Measurements from ENCODE around the gene UBC. TPM values are rescaled to one million over a fixed set of nuclear protein-coding genes. Genes with fewer than 3 reads are reported as not detected.
A peak's percentile ranks its signal among the peaks of the same experiment; 100 is the strongest.
"Not testable (repeated sequence)": the region's sequence is repeated elsewhere in the genome, so short reads cannot be mapped to it uniquely, and the experiment has no call there.

Gene UBC
- total RNA-seq, 1 donor from 2014 or later, result 847 TPM

DNA sequence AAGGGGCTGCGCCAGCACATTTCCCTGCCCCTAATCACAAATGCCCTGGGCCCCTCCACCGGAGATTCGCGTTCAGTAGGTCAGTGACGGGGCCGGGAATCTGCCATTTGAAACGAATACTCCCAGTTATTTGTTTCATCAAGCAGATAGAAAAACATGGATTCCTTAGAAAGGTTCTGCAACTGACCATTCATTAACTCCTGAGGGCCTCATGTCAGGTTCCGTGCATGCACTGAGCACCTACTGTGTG, 25.6 kb upstream of the UBC start:
- ChIA-PET POLR2A (interaction anchor here (0.5 to 11.1 kb wide), 14 partner anchors 10 to 969 kb away, joined by 3 to 590 read pairs (median 3); partner anchors contain the start of genes BRI3BP, SCARB1 and UBC), CTCF (interaction anchor here (0.7 to 7.3 kb wide), 11 partner anchors 13 to 169 kb away, joined by 3 to 177 read pairs (median 5); partner anchors contain the start of gene UBC)
- ATAC-seq (ENCODE audit: low read depth) (peak; percentile 33), DNase-seq (no peak)
- no peak overlapping the region for H3K27ac Mint-ChIP-seq
- H3K36me3 Mint-ChIP-seq (ENCODE audit: low read depth), result peaks cover 18% of the 10 kb centered on the region
- no peak for TF ChIP-seq CTCF (IDR thresholded peaks at IDR 0.05)
- H3K4me3 Mint-ChIP-seq, result no peak overlapping the region
- intact Hi-C loops (cut with micrococcal nuclease), result loop anchor here (1.0 kb wide), 3 partner anchors 34 to 904 kb away; partner anchors contain the start of gene DHX37
- no peaks in the 10 kb centered on the region for H3K9me3 Mint-ChIP-seq
- no peaks in the 10 kb centered on the region for H3K27me3 Mint-ChIP-seq
- peaks cover 15% of the 10 kb centered on the region for H3K4me1 Mint-ChIP-seq

DNA sequence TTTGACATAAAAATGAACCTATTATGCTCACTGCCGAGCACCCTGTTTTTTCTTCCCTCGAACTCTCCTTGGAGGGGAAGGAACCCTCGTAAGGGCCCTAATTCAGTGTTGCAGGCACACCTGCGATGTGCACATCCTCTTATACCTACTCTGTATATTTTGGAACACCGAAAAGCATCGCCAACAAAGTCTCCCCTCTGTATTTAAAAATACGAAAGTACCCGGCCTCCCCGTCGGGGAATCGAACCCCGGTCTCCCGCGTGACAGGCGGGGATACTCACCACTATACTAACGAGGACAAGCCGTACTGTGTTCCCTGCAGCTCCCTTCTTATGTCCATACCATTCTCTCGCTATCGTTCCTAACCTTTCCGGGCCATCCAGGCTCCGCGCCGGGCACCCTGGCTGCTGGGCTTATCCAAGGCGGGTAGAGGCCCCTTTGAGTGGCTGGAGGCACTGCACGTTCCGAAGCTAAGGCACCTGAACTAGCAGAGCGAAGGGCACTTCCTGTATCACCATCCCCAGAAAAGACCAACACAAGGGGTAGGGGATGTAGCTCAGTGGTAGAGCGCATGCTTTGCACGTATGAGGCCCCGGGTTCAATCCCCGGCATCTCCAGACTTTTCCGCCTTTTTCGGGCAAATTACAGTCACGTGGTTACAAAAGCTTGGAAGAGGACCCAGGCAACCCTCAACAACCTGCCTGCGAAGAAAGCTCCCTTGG, 25.1 kb upstream of the UBC start:
- Mint-ChIP-seq H3K4me3 (no peak overlapping the region), H3K9me3 (no peaks in the 10 kb centered on the region), H3K4me1 (peaks cover 15% of the 10 kb centered on the region), H3K36me3 (ENCODE audit: low read depth) (peaks cover 14% of the 10 kb centered on the region), H3K27ac (no peak overlapping the region), H3K27me3 (no peaks in the 10 kb centered on the region)
- TF ChIP-seq CTCF (IDR thresholded peaks at IDR 0.05), result no peak
- ChIA-PET CTCF (interaction anchor here (0.9 to 7.3 kb wide), 9 partner anchors 12 to 166 kb away, joined by 3 to 177 read pairs (median 14); partner anchors contain the start of gene UBC), POLR2A (interaction anchor here (0.6 to 11.1 kb wide), 13 partner anchors 9 to 968 kb away, joined by 3 to 590 read pairs (median 3); partner anchors contain the start of genes BRI3BP, SCARB1 and UBC)
- DNase-seq (peak; percentile 80), ATAC-seq (ENCODE audit: low read depth) (peak; percentile 68)
- intact Hi-C loops (cut with micrococcal nuclease), result loop anchor here (1.0 to 2.0 kb wide), 8 partner anchors 12 to 903 kb away; partner anchors contain the start of genes DHX37, SCARB1 and UBC

DNA sequence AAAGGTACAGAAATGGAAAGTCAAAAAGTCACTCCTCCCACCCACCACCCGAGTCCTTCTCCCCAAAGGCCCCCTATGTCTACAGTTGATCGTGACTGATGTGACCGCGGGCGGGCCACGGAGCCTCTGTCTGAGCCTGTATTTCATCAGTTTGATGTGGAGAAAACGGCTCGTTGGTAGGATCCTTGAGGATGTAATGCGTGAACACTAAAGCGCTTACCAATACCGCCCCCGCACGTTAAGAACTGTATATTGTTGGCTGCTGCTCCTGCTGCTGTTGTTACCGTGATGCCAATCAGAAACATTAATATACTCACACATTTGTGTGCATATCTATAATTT, 24.6 kb upstream of the UBC start:
- H3K27me3 Mint-ChIP-seq, result no peaks in the 10 kb centered on the region
- intact Hi-C loops (cut with micrococcal nuclease), result loop anchor here (1.0 to 2.0 kb wide), 5 partner anchors 12 to 165 kb away; partner anchors contain the start of genes SCARB1 and UBC
- H3K9me3 Mint-ChIP-seq, result no peaks in the 10 kb centered on the region
- peaks cover 15% of the 10 kb centered on the region for H3K4me1 Mint-ChIP-seq
- DNase-seq, result no peak
- peaks cover 9% of the 10 kb centered on the region for H3K36me3 Mint-ChIP-seq (ENCODE audit: low read depth)
- ATAC-seq (ENCODE audit: low read depth), result peak; percentile 41
- ChIA-PET CTCF (interaction anchor here (2.0 to 7.3 kb wide), 6 partner anchors 11 to 38 kb away, joined by 11 to 177 read pairs (median 27); partner anchors contain the start of gene UBC), POLR2A (interaction anchor here (0.8 to 11.1 kb wide), 6 partner anchors 20 to 164 kb away, joined by 3 to 590 read pairs (median 6); partner anchors contain the start of genes BRI3BP, SCARB1 and UBC)
- H3K4me3 Mint-ChIP-seq, result no peak overlapping the region
- H3K27ac Mint-ChIP-seq, result no peak overlapping the region
- no peak for TF ChIP-seq CTCF (IDR thresholded peaks at IDR 0.05)

- ATAC-seq (ENCODE audit: low read depth) (no peak), DNase-seq (no peak)
- no peak overlapping the region for H3K27ac Mint-ChIP-seq
- intact Hi-C loops (cut with micrococcal nuclease), result loop anchor here (2.0 kb wide), 1 partner anchor 76 kb away; the partner anchor contains the start of gene SCARB1
- H3K36me3 Mint-ChIP-seq (ENCODE audit: low read depth), result peaks cover 9% of the 10 kb centered on the region
- peaks cover 15% of the 10 kb centered on the region for H3K4me1 Mint-ChIP-seq
- H3K27me3 Mint-ChIP-seq, result no peaks in the 10 kb centered on the region
- no peak for TF ChIP-seq CTCF (IDR thresholded peaks at IDR 0.05)
- no peak overlapping the region for H3K4me3 Mint-ChIP-seq
- ChIA-PET POLR2A (interaction anchor here (1.4 to 11.1 kb wide), 4 partner anchors 20 to 164 kb away, joined by 3 to 590 read pairs (median 34); partner anchors contain the start of gene UBC), CTCF (interaction anchor here (1.5 to 7.3 kb wide), 5 partner anchors 11 to 907 kb away, joined by 4 to 177 read pairs (median 31); partner anchors contain the start of gene UBC)
- no peaks in the 10 kb centered on the region for H3K9me3 Mint-ChIP-seq
These were observed 24.1 kb upstream of the UBC start for GRCh38 chr12:124938587-124938986.

GRCh38 chr12:124938108-124938507, 23.7 kb upstream of the UBC start:
- intact Hi-C loops (cut with micrococcal nuclease), result loop anchor here (2.0 kb wide), 1 partner anchor 75 kb away; the partner anchor contains the start of gene SCARB1
- TF ChIP-seq CTCF (IDR thresholded peaks at IDR 0.05), result no peak
- Mint-ChIP-seq H3K9me3 (no peaks in the 10 kb centered on the region), H3K4me3 (peak overlapping the region; percentile 69), H3K36me3 (ENCODE audit: low read depth) (peaks cover 5% of the 10 kb centered on the region), H3K27ac (peak overlapping the region; percentile 53), H3K4me1 (peaks cover 15% of the 10 kb centered on the region), H3K27me3 (no peaks in the 10 kb centered on the region)
- no peak for DNase-seq
- CTCF ChIA-PET, result interaction anchor here (1.5 to 7.3 kb wide), 5 partner anchors 10 to 906 kb away, joined by 4 to 177 read pairs (median 31); partner anchors contain the start of gene UBC
- ATAC-seq (ENCODE audit: low read depth), result no peak
- POLR2A ChIA-PET, result interaction anchor here (1.4 to 11.1 kb wide), 3 partner anchors 19 to 56 kb away, joined by 5 to 590 read pairs (median 62); partner anchors contain the start of gene UBC

DNA sequence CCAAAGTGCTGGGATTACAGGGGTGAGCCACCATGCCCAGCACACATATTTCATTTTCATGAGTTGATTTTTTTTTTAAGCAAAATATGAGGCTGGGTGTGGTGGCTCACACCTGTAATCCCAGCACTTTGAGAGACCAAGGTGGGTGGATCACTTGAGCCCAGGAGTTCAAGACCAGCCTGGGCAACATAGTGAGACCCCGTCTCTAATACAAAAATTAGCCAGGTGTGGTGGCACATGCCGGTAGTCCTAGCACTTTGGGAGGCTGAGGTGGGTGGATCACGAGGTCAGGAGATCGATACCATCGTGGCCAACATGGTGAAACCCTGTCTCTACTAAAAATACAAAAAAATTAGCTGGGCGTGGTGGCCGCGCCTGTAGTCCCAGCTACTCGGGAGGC, 17.1 kb upstream of the UBC start:
- H3K27me3 Mint-ChIP-seq; intact Hi-C loops (cut with micrococcal nuclease); ATAC-seq (ENCODE audit: low read depth); H3K9me3 Mint-ChIP-seq; H3K4me3 Mint-ChIP-seq; CTCF ChIA-PET; H3K27ac Mint-ChIP-seq; DNase-seq: not testable (repeated sequence)
- peaks cover 25% of the 10 kb centered on the region for H3K4me1 Mint-ChIP-seq
- peaks cover 10% of the 10 kb centered on the region for H3K36me3 Mint-ChIP-seq (ENCODE audit: low read depth)
- POLR2A ChIA-PET, result interaction anchor here (0.6 kb wide), 1 partner anchor 903 kb away, joined by 8 read pairs; no protein-coding TSS in a partner anchor

Data from activated B cell treated with CpG ODN at 0.5 μM for 24 hours (primary cell).